Karpas-422 (cell line): Measurements from ENCODE around the gene SEMA4B. TPM values are rescaled to one million over a fixed set of nuclear protein-coding genes. Genes with fewer than 3 reads are reported as not detected.
"Not testable (repeated sequence)": the region's sequence is repeated elsewhere in the genome, so short reads cannot be mapped to it uniquely, and the experiment has no call there.

Source experiments
- DNase-seq: peaks from one replicate; pipeline ENCODE4 v3.0.0-alpha.2; 2015
- H2AFZ ChIP-seq: fragments of 200-600 bp; sonication (generic); 2 replicates; pipeline ENCODE4 v1.6.1; 2014; ENCODE audit warnings: antibody characterized with exemption, low read length, mixed read lengths
- H3K27ac ChIP-seq: fragments of 200-600 bp; sonication (generic); 2 replicates; pipeline ENCODE4 v1.5.1; 2014; ENCODE audit warnings: mild to moderate bottlenecking, low read length, moderate library complexity
- H3K27me3 ChIP-seq: fragments of 200-600 bp; sonication (generic); 2 replicates; pipeline ENCODE4 v1.6.1; 2014; ENCODE audit warnings: low read length, mixed read lengths
- H3K36me3 ChIP-seq: fragments of 200-600 bp; sonication (generic); 2 replicates; pipeline ENCODE4 v1.6.1; 2014; ENCODE audit warnings: low read length, mixed read lengths; ENCODE audit not compliant: insufficient read depth
- H3K4me1 ChIP-seq: fragments of 200-600 bp; sonication (generic); 2 replicates; pipeline ENCODE4 v1.6.1; 2014; ENCODE audit warnings: mild to moderate bottlenecking, low read length, mixed read lengths
- H3K4me2 ChIP-seq: fragments of 200-600 bp; sonication (generic); 2 replicates; pipeline ENCODE4 v1.6.1; 2014; ENCODE audit warnings: low read length, low read depth, mild to moderate bottlenecking; ENCODE audit not compliant: poor library complexity, severe bottlenecking
- H3K4me3 ChIP-seq: fragments of 200-600 bp; sonication (generic); 2 replicates; pipeline ENCODE4 v1.5.1; 2014; ENCODE audit warnings: mild to moderate bottlenecking, antibody characterized with exemption, low read length, mixed read lengths
- H3K79me2 ChIP-seq: fragments of 200-600 bp; sonication (generic); 2 replicates; pipeline ENCODE4 v1.6.1; 2014; ENCODE audit warnings: mild to moderate bottlenecking, low read length, mixed read lengths
- H3K9ac ChIP-seq: fragments of 200-600 bp; sonication (generic); 2 replicates; pipeline ENCODE4 v1.6.0; 2014; ENCODE audit warnings: low read length
- H3K9me2 ChIP-seq: fragments of 200-600 bp; sonication (generic), shearing (Covaris generic); replicated peaks from 2 replicates; pipeline ENCODE4 v1.6.0; 2014; ENCODE audit warnings: mild to moderate bottlenecking, low read length, moderate library complexity; ENCODE audit not compliant: insufficient read depth
- H3K9me3 ChIP-seq: fragments of 300-700, 200-600 bp; sonication (generic); 2 replicates; pipeline ENCODE4 v1.6.1; 2014; ENCODE audit warnings: low read length, mixed read lengths
- H4K20me1 ChIP-seq: fragments of 200-600 bp; sonication (generic); 2 replicates; pipeline ENCODE4 v1.6.1; 2014; ENCODE audit warnings: mild to moderate bottlenecking, antibody characterized with exemption, low read length, low read depth; ENCODE audit not compliant: insufficient read depth
- total RNA-seq: library from RNA; depleted of rRNA; stranded (reverse); fragments of >200 nt; shearing (Covaris generic); gene quantifications from 2 replicates; pipeline ENCODE4 v1.2.3, GENCODE V29; 2014; ENCODE audit warnings: low replicate concordance

The SEMA4B gene
- total RNA-seq, 1 experiment from 2014 or later: 65.1 TPM

DNA sequence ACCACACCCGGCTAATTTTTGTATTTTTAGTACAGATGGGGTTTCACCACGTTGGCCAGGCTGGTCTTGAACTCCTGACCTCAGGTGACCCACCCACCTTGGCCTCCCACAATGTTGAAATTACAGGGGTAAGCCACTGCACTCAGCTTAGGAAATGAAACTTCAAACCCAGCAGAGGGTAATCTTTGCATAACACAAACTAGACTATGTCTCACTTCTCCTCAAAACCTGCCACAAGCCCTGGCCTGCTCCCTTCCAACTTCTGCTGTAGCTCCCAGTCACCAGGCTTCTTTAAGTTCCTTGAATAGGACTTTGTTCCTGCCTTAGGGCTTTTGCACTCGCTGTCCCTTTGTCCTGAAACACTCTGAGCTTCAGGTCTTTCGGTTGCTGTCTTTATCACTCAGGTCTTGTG, 39.2 kb upstream of the SEMA4B start:
- Histone ChIP-seq H3K79me2 (no peaks in the 10 kb centered on the region), H3K27me3 (no peaks in the 10 kb centered on the region), H3K4me3 (no peak overlapping the region), H3K9me2 (no peaks in the 10 kb centered on the region), H4K20me1 (no peaks in the 10 kb centered on the region), H3K27ac (no peak overlapping the region), H3K4me2 (no peak overlapping the region), H3K9ac (no peak overlapping the region), H2AFZ (no peak overlapping the region), H3K36me3 (no peaks in the 10 kb centered on the region), H3K9me3 (no peaks in the 10 kb centered on the region), H3K4me1 (peaks cover 19% of the 10 kb centered on the region)
- DNase-seq: peak; percentile 46

DNA sequence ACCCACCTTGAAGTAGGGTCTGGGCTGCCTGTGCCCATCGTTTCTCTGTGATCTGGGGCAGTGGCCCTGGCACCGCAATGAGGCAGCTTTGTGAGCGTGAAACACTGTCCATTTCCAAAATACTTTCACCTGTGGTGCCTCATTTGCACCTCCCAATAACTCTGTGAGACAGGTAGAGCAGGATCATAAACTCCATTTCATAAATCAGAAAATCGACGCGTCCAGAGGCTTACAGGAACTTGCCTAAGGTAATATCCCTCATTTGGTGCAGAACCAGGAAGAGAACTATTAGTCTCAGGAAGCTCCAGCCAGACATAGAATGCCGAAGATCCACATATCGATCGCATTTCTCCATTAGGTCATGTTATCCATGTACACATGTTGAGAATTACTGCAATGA, 38.2 kb upstream of the SEMA4B start:
- Histone ChIP-seq H3K9me3 (no peaks in the 10 kb centered on the region), H2AFZ (no peak overlapping the region)

DNA sequence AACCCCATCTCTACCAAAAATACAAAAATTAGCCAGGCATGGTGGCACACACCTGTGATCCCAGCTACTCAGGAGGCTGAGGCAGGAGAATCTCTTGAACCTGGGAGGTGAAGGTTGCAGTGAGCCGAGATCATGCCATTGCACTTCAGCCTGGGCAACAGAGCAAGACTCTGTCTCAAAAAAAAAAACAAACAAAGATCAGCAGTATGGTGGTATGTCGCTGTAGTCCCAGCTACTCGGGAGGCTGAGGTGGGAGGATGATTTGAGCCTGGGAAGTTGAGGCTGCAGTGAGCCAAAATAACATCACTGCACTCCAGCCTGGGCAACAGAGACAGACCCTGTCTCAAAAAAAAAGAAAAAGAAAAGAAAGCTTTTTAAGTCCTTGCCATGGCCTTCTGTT, 36.9 kb upstream of the SEMA4B start:
- H4K20me1 ChIP-seq, H3K4me3 ChIP-seq, H3K27ac ChIP-seq, H3K4me2 ChIP-seq, DNase-seq, H3K27me3 ChIP-seq, H3K9ac ChIP-seq, H2AFZ ChIP-seq, H3K9me3 ChIP-seq, H3K36me3 ChIP-seq, H3K79me2 ChIP-seq, H3K9me2 ChIP-seq: not testable (repeated sequence)
- H3K4me1 ChIP-seq: peaks cover 14% of the 10 kb centered on the region

More for the DNA sequence above, 38.2 kb upstream of the SEMA4B start:
- Histone ChIP-seq H4K20me1 (no peaks in the 10 kb centered on the region), H3K4me2 (no peak overlapping the region), H3K9me2 (no peaks in the 10 kb centered on the region), H3K4me3 (no peak overlapping the region), H3K36me3 (no peaks in the 10 kb centered on the region), H3K79me2 (no peaks in the 10 kb centered on the region), H3K9ac (no peak overlapping the region), H3K27ac (no peak overlapping the region), H3K27me3 (no peaks in the 10 kb centered on the region), H3K4me1 (peaks cover 17% of the 10 kb centered on the region)
- DNase-seq: no peak

DNA sequence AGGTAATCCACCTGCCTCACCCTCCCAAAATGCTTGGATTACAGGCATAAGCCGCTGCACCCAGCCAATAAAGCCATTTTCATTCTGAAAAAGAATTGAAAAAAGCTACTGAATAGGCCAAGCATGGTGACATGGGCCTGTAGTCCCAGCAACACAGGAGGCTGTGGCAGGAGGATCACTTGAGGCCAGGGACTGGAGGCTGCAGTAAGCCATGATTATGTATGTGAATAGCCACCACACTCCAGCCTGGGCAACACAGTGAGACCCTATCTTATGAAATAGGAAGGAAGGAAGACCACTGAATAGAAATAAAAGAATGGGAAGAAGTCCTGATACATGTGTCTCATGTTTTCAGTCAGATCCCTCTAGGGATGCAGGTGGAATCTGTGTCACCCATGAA, 36.0 kb upstream of the SEMA4B start:
- no peak overlapping the region for H3K4me3 ChIP-seq
- DNase-seq: no peak
- no peaks in the 10 kb centered on the region for H3K79me2 ChIP-seq
- peaks cover 14% of the 10 kb centered on the region for H3K4me1 ChIP-seq
- no peak overlapping the region for H2AFZ ChIP-seq
- no peak overlapping the region for H3K27ac ChIP-seq
- H3K9me2 ChIP-seq: no peaks in the 10 kb centered on the region
- no peak overlapping the region for H3K4me2 ChIP-seq
- H3K36me3 ChIP-seq: no peaks in the 10 kb centered on the region
- H4K20me1 ChIP-seq: no peaks in the 10 kb centered on the region
- H3K9ac ChIP-seq: no peak overlapping the region
- no peaks in the 10 kb centered on the region for H3K9me3 ChIP-seq
- H3K27me3 ChIP-seq: no peaks in the 10 kb centered on the region

DNA sequence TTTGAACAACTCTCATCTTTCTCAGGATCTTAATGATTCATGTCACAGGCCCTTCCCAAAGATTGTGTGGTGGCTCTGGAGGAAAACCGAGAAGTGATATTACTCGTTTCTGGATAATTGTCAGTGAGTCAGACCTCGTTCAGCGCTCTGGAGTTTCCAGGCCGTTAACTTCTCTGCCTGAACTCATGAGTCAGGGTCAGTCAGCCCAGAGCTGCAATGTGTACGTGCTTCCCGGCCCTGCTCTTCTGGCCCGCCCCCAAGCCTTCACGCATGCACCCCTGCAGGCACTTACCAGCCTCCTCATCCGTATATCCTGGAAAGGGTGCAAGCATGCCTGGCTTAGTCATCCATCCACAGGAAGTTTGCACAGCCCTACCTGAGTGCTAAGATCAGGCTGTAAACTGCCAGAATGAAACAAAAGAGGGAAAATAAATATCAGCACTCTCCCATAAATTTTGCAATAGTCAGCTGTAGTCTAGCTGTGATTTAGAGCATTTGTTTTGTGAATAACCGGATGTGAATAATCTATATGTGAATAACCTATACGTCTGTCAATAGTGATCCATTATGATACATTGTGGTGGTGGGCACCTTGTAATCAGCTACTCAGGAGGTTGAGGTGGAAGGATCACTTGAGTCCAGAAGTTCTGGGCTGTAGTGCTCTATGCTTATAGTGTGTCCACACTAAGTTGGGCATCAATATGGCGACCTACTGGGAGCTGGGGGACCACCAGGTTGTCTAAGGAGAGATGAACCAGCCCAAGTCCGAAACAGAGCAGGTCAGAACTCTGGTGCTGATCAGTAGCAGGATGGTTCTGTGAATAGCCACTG, 35.3 kb upstream of the SEMA4B start:
- Histone ChIP-seq H2AFZ (0 out of 2 replicates have a peak overlapping the region, but pooled peaks have one; percentile 6), H3K79me2 (no peaks in the 10 kb centered on the region), H3K4me3 (no peak overlapping the region), H3K4me1 (peaks cover 14% of the 10 kb centered on the region), H3K9me3 (no peaks in the 10 kb centered on the region), H3K36me3 (no peaks in the 10 kb centered on the region), H3K4me2 (no peak overlapping the region), H3K9ac (no peak overlapping the region), H3K27me3 (no peaks in the 10 kb centered on the region), H4K20me1 (no peaks in the 10 kb centered on the region), H3K9me2 (no peaks in the 10 kb centered on the region), H3K27ac (no peak overlapping the region)
- no peak for DNase-seq

DNA sequence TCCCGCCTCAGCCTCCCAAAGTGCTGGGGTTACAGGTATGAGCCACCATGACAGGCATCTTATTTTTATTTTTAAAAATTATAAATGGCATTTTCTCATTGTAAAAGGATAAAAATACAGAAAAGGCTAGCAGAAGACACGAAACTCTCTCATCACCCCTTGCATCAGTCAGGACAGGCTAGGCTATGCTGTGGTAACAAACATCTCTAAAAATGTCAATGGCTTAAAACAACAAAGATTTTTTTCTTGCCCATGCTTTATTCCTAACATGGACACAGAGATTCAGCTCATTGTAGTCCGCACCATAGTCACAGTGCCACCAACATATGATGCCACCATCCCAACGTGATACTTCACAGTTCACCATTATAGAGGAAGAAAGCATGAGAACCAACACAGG, 34.0 kb upstream of the SEMA4B start:
- H3K9me2 ChIP-seq: no peaks in the 10 kb centered on the region
- no peak overlapping the region for H3K27ac ChIP-seq
- no peaks in the 10 kb centered on the region for H3K36me3 ChIP-seq
- no peaks in the 10 kb centered on the region for H3K9me3 ChIP-seq
- no peak overlapping the region for H2AFZ ChIP-seq
- no peak overlapping the region for H3K9ac ChIP-seq
- no peak overlapping the region for H3K4me2 ChIP-seq
- no peak overlapping the region for H3K4me3 ChIP-seq
- H4K20me1 ChIP-seq: no peaks in the 10 kb centered on the region
- peaks cover 5% of the 10 kb centered on the region for H3K4me1 ChIP-seq
- no peak for DNase-seq
- no peaks in the 10 kb centered on the region for H3K79me2 ChIP-seq
- H3K27me3 ChIP-seq: no peaks in the 10 kb centered on the region

DNA sequence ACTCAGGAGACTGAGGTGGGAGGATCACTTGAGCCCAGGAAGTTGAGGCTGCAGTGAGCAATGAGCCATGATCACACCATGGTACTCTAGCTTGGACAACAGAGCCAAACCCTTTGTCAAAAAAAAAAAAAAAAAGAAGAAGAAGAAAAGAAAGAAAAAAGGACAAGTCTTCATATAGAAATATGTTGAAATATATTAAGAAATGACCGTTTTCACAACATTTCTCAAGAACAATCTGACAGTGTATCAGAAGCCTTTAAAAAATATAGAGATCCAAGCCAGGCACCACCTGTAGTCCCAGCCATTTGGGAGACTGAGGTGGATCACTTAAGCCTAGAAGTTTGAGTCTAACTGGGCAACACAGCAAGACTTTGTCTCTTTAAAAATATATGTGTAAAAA, 29.5 kb upstream of the SEMA4B start:
- no peaks in the 10 kb centered on the region for H3K36me3 ChIP-seq
- no peaks in the 10 kb centered on the region for H3K9me3 ChIP-seq
- no peaks in the 10 kb centered on the region for H3K27me3 ChIP-seq
- no peak overlapping the region for H3K9ac ChIP-seq
- DNase-seq: no peak
- no peaks in the 10 kb centered on the region for H4K20me1 ChIP-seq
- no peaks in the 10 kb centered on the region for H3K4me1 ChIP-seq
- H3K27ac ChIP-seq: no peak overlapping the region
- no peak overlapping the region for H2AFZ ChIP-seq
- no peaks in the 10 kb centered on the region for H3K79me2 ChIP-seq
- H3K4me3 ChIP-seq: no peak overlapping the region
- no peak overlapping the region for H3K4me2 ChIP-seq
- H3K9me2 ChIP-seq: no peaks in the 10 kb centered on the region

DNA sequence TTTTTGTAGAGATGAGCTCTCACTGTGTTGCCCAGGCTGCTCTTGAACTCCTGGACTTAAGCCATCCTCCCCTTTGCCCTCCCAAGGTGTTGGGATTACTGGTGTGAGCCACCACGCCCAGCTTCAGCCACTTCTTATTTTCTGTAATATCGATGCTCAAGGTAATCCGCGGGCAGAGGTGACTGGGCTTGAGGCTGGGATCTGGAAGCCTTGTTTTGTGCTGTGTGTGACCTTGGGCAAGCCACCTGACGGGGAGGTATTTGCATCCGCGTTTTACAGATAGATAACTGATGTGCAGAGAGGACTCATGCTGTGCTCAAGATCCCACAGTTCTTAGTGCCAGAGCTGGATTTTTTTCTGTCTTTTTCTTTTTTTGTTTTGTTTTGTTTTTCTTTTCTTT, 27.8 kb upstream of the SEMA4B start:
- Histone ChIP-seq H3K36me3 (no peaks in the 10 kb centered on the region), H3K4me3 (no peak overlapping the region), H3K4me2 (no peak overlapping the region), H2AFZ (no peak overlapping the region), H3K27ac (no peak overlapping the region), H3K9ac (no peak overlapping the region), H4K20me1 (no peaks in the 10 kb centered on the region), H3K9me2 (no peaks in the 10 kb centered on the region), H3K27me3 (no peaks in the 10 kb centered on the region), H3K4me1 (0 out of 2 replicates have a peak, but pooled peaks cover under 1% of the 10 kb centered on the region), H3K9me3 (no peaks in the 10 kb centered on the region), H3K79me2 (no peaks in the 10 kb centered on the region)
- no peak for DNase-seq
